BJ (cell line): ENCODE results near the gene UPP1. TPM values are rescaled to one million over a fixed set of nuclear protein-coding genes. Genes with fewer than 3 reads are reported as not detected.

Experiments
- CTCF ChIA-PET: fragments of 350-600 bp; formaldehyde crosslinking; extraction: SDS; loops from one replicate; lab custom pipeline; 2021; ENCODE audit warnings: antibody characterized with exemption, inconsistent platforms; lab: Yijun Ruan, JAX
- POLR2A ChIA-PET: fragments of 300-600 bp; sonication (Branson Sonifier 250); formaldehyde crosslinking; extraction: SDS; loops from one replicate; lab custom pipeline; 2021; ENCODE audit warnings: antibody characterized with exemption; lab: Charles Lee
- DNase-seq: peaks from one replicate; pipeline ENCODE4 v3.0.0-alpha.2; 2011; ENCODE audit warnings: low read depth
- H3K27me3 ChIP-seq: 2 replicates; pipeline ENCODE4 v1.6.0; 2011; ENCODE audit warnings: low read length; ENCODE audit not compliant: control insufficient read depth, insufficient read depth
- H3K36me3 ChIP-seq: 2 replicates; pipeline ENCODE4 v1.5.1; 2011; ENCODE audit warnings: low read length; ENCODE audit not compliant: control insufficient read depth, insufficient read depth
- H3K4me3 ChIP-seq: 2 replicates; pipeline ENCODE4 v1.5.1; 2011; ENCODE audit warnings: low read depth, mild to moderate bottlenecking, control low read depth, low read length
- CTCF ChIP-seq: IDR thresholded peaks from 2 replicates; pipeline ENCODE4 v1.5.1; 2011; ENCODE audit warnings: low read depth, mild to moderate bottlenecking, control low read depth, inconsistent platforms, low read length, moderate library complexity; ENCODE audit not compliant: insufficient read depth
- polyA plus RNA-seq: library from polyadenylated mRNA; depleted of rRNA; stranded (reverse); fragments of >200 nt; gene quantifications from 2 replicates; pipeline ENCODE4 v1.2.3, GENCODE V29; 2011

UPP1 gene
- polyA plus RNA-seq, 1 experiment: 25.1 TPM

DNA sequence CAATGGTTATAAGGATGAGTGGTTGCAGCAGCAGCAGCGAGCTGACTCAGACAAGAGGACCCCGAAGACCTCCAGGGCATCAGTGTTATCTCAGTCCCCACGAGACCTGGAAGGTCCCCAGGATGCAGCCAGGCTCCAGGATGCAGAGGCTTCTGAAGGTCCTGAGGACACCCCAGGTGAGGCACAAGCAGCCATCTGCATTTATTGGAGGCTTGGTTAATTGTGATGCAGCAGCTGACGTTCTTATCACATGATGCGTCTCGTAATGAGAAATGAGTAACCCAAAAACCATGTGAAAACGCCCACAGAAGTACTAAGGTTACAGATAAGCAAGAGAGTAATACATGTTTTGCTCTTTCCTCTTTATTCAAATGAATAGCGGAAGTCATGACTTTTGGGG, 36.3 kb upstream of the UPP1 start:
- no peak for TF ChIP-seq CTCF
- Histone ChIP-seq H3K36me3 (no peaks in the 10 kb centered on the region), H3K4me3 (no peak overlapping the region), H3K27me3 (no peaks in the 10 kb centered on the region)
- ChIA-PET CTCF (interaction anchor here (1.5 kb wide), 1 partner anchor 61 kb away, joined by 4 read pairs; no protein-coding TSS in a partner anchor), POLR2A (no interaction called here)
- DNase-seq: no peak

- Histone ChIP-seq H3K36me3 (no peaks in the 10 kb centered on the region), H3K27me3 (no peaks in the 10 kb centered on the region), H3K4me3 (no peak overlapping the region)
- ChIA-PET POLR2A (no interaction called here), CTCF (no interaction called here)
- no peak for TF ChIP-seq CTCF
- no peak for DNase-seq
These were observed 35.3 kb upstream of the UPP1 start for GRCh38 chr7:48053736-48054135.

DNA sequence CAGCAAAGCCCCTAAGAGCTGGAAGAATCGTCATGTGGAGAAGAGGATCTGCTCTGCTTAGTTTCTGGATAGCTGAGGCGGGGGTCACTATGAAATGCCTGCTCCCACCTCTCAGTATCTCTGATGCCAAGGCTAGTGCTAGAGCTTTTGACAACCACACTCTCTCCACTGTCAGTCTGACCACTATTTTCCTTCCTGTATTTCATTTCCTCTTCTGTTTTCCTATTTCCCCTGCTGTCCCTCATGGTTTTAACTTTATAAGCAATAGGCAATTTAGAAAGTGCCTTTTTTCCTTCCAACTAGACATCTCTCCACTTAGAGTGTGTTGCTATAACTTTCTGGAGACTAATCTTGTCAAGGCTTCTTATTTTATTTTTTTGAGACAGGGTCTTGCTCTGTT, 30.1 kb upstream of the UPP1 start:
- no peak for TF ChIP-seq CTCF
- CTCF ChIA-PET: no interaction called here
- POLR2A ChIA-PET: no interaction called here
- H3K27me3 ChIP-seq: no peaks in the 10 kb centered on the region
- no peaks in the 10 kb centered on the region for H3K36me3 ChIP-seq
- no peak for DNase-seq
- no peak overlapping the region for H3K4me3 ChIP-seq

DNA sequence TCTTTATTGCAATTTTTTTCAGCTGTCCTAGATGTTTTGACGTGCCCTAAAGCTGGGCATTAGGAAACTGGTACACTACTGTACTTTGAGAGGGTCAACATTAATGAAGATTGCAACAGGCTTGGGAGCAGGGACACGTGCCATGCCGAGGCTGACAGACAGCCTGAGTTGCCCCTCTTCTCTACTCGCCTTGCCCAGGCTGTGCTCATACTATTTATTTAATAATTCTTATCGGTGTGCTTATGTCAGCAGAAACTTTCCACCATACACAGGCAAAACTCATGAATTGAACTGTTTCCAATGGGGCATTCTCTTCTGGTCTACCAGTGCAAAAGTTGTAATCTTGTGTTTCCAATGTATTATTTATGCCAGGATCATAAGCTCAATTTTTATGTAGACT, 29.4 kb upstream of the UPP1 start:
- Histone ChIP-seq H3K27me3 (no peaks in the 10 kb centered on the region), H3K4me3 (no peak overlapping the region), H3K36me3 (no peaks in the 10 kb centered on the region)
- no peak for DNase-seq
- ChIA-PET POLR2A (no interaction called here), CTCF (interaction anchor here (0.5 kb wide), 1 partner anchor 54 kb away, joined by 3 read pairs; no protein-coding TSS in a partner anchor)
- no peak for TF ChIP-seq CTCF

- DNase-seq: no peak
- H3K4me3 ChIP-seq: no peak overlapping the region
- TF ChIP-seq CTCF: no peak
- H3K36me3 ChIP-seq: no peaks in the 10 kb centered on the region
- CTCF ChIA-PET: no interaction called here
- POLR2A ChIA-PET: no interaction called here
- no peaks in the 10 kb centered on the region for H3K27me3 ChIP-seq
These were observed 25.1 kb upstream of the UPP1 start for GRCh38 chr7:48063985-48064384.
